ENCODE results near the gene TXNDC2. TPM values are rescaled to one million over a fixed set of nuclear protein-coding genes. Genes with fewer than 3 reads are reported as not detected.
"Not testable (repeated sequence)": the region's sequence is repeated elsewhere in the genome, so short reads cannot be mapped to it uniquely, and the experiment has no call there.

The TXNDC2 gene
- polyA plus RNA-seq, 12 donors, result 0.08 to 0.23 (median 0.10) TPM; not detected in 6

DNA sequence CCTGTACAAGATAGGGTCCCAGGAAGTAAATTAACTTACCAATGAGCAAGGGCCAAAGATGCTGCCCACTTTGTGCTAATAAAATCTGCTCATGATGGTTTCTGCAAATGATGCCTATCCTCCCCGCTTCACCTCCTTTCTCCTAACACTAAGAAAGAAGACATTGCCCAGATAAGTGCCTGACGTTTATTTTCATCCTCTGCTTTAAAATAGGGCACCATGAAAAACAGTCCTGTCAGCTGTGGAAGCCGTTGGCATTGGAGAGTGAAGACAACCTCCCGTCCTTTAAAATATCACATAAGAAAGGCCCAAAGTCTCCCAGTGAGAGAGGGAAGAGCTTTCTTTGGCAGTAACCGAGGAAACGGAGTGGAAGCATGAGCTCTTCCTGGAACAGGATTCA, 1.7 kb upstream of the TXNDC2 start:
- no peak for DNase-seq

DNA sequence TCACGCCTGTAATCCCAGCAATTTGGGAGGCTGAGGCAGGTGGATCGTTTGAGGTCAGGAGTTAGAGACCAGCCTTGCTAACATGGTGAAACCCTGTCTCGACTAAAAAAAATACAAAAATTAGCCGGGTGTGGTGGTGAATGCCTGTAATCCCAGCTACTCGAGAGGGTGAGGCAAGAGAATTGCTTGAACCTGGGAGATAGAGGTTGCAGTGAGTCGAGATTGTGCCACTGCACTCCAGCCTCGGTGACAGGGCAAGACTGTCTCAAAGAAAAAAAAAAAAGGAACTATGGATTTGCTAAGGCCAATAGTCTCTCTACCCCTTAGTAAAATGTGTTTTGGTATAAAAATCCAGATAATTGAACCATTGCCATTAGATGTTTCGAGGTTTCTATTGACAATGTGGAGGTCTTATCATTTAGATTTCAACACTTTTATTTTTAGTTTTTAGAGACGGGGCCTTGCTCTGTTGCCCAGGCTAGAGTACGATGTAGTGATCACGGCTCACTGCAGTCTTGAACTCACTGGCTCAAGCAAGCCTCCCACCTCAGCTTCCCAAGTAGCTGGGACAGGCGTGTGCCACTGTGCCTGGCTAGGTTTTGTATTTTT, 1.1 kb upstream of the TXNDC2 start:
- no peak for DNase-seq

DNA sequence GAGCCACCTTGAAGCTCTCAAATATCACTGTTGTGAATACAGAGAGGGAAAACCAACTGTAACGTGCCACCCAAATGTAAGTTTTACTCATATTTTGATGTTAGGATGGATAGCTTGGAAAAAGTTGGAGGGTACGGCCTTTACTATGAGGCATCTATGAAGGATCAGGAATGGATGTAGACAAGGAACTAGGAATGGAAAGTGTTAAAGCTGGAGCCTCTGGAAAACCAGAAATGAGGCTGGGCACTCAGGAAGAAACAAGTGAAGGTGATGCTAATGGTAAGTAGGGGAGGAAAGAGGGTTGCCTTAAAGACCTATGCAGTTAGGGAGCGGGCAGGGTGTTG, 204 bp downstream of the TXNDC2 start:
- no peak for DNase-seq

DNA sequence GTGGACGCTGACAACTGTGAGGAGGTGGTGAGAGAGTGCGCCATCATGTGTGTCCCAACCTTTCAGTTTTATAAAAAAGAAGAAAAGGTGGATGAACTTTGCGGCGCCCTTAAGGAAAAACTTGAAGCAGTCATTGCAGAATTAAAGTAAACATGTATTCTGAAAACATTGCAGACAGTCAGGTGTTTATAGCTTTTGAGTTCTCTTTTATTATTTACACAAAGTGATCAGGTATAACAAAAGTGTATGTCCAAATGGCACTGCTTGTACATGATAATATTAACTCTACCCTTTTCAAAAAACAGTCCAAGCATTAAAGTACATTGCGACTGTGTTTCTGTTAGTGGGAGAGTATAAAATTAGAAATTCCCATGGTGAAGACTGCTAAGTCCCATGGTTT, 2.2 kb downstream of the TXNDC2 start:
- DNase-seq, result no peak

DNA sequence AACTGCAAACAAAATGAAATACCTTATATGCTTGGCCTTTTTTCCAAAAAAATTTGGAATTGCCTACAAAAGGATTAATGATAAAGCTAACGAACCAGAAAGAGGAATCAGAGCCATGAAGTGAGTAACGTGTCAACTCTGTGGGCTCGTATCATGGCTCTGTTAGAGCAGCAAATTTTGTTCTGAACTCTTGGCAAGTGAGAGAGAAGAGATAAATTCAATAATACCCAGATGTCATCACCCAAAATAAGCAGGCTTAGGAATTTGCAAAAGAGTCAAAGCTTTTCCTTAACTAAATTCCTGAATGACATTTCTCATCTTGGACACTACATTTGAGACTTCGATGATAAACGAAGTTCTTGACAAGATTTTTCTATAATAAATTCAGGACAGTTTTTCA, 4.4 kb downstream of the TXNDC2 start:
- no peak for DNase-seq

DNA sequence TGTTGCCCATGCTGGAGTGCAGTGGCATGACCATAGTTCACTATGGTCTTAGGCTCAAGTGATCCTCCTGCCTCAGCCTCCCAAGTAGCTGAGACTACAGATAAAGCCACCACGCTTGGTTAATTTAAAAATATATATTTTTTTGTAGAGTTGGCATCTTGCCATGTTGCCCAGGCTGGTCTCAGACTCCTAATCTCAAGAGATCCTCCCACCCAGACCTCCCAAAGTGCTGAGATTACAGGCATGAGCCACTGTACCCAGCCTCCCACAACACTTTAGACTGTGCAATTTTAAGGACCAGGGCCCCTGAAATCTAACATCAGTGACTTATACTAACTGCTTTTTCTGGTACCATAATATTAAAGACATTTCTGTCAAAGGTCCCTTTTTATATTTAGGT, 5.2 kb downstream of the TXNDC2 start:
- DNase-seq, result no peak

DNA sequence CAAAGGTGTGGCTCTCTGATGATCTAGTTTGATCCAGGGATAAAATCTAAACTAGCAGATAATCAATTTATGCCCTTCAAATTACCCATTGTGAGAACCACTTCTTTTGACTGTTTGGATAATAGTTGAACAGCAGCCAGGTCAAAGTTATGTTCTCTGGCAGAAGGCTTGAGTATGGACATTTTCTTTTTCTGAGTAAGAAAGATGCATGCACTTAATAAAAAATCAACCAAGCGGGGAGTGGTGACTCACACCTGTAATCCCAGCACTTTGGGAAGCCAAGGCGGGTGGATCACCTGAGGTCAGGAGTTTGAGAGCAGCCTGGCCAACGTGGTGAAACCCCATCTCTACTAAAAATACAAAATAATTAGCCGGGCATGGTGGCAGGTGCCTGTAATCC, 5.7 kb downstream of the TXNDC2 start:
- not testable (repeated sequence) for DNase-seq

DNA sequence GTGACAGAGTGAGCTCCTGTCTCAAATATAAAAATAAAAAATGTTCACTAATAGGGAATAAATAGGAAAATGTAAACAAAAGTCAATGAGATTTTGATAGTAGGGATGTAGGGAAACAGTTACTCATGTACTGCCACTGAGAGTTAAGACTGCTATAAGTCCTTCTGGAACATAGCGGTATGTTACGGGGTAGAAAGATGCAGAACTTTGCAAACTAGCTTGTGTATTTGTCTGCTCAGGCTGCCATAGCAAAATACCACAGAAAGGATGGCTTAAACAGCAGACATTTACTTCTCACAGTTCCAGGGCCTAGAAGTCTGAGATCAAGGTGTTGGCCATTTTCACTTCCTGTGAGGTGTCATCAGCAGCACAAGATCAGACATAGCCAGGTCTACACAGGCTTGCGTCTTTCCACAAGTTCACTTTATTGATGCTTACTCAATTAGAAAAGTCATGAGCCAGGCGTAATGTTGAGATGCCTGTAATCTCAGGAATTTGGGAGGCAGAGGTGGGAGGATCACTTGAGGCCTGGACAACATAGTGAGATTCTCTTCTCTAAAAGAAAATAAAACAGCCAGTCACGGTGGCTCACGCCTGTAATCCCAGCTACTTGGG, 8.8 kb downstream of the TXNDC2 start:
- no peak for DNase-seq

DNA sequence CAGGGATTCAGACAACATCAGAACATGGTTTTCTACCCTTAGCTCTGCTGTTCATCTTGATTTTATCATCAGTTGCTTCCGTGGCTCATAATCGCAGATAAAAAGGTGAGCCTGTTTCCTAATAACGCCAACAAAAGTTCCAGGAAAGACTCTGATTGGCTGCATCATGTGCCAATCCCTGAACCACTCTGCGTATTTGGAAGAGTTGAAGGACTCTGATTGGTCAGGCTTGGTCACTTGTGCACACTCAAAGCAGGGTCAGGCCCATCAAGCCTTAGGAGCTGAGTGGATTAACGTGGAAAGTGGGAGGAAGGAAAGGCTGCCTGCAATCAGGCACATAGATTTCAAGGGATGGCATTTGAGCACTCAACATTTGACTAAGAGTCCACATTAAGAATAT, 11.4 kb downstream of the TXNDC2 start:
- DNase-seq, result no peak

DNA sequence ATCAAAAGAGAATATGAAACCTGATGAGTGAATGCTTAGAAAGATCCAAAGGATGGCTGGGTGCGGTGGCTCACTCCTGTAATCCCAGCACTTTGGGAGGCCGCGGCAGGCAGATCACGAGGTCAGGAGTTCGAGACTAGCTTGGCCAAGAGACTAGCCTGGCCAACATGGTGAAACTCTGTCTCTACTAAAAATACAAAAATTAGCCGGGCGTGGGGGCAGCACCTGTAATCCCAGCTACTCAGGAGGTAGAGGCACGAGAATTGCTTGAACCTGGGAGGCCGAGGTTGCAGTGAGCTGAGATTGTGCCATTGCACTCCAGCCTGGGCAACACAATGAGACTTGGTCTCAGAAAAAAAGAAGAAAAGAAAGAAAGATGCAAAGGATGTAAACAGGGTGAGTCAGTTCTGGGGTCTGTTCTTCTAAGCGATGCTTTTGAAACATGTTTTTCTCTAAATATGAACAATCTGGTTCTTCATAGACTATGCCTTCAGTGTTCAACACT, 12.1 kb downstream of the TXNDC2 start:
- DNase-seq, result not testable (repeated sequence)

DNA sequence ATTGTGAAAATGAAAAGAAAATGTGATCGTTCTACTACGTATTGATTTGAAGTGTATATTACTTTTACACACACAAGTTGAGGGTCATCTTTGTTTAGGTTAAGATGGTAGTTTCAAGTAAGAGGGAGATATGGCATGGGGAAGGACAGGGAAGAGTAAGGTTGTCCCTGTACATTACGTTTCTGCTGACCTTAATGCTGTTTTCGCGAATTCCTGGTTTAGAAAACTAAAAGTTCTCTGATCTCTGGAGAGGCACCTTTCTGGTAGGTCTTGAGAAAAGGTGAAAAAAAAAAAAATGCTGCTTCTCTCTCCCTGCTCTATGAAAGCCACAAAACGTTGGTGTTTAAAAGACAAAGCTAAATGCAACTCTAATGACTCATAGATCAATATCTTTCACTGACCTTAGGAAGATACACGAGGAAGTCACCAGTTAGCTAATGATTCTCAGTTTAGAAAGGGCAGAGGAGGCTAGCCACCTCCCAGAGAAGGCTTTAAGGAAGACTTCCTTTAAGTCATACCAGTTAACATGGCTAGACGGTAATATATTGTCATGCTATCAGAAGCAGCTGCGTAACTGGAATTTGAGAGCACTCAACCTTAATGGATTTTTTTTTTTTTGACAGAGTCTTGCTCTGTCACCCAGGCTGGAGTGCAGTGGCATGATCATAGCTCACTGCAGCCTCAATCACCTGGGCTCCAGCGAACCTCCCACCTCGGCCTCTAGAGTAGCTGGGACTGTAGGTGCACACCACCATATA, 13.2 kb downstream of the TXNDC2 start:
- no peak for DNase-seq

DNA sequence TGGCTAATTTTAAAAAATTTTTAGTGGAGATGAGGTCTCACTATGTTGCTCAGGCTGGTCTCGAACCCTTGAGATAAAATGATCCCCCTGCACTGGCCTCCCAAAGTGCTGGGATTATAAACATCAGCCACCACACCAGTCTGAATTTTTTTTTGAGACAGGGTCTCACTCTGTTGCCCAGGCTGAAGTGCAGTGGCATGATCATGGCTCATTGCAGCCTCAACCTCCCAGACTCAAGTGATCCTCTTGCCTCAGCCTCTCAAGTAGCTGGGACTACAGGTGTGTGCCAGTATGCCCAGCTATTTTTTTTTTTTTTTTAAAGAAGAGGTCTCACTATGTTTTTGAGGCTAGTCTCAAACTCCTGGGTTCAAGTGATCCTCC, 13.8 kb downstream of the TXNDC2 start:
- not testable (repeated sequence) for DNase-seq

DNA sequence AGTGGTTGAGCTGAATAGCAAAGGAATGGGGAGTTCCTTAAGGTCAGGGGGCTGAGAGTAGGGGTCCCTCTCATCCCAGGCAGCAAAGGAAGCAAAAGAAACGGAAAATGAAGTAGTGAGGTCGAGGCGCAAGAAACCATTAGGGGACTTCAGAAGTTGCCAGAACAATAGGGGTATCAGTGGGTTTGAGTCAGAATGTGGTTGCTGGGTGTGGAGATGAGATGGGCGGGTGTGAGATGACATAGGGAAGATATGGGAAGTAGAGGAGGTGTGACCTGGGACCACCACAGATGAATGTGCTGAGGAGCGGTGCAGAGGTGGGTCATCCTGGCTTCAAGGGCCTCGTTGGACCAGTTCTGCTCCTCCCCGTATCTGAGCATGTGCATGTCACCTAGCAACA, 14.9 kb downstream of the TXNDC2 start:
- DNase-seq, result no peak

DNA sequence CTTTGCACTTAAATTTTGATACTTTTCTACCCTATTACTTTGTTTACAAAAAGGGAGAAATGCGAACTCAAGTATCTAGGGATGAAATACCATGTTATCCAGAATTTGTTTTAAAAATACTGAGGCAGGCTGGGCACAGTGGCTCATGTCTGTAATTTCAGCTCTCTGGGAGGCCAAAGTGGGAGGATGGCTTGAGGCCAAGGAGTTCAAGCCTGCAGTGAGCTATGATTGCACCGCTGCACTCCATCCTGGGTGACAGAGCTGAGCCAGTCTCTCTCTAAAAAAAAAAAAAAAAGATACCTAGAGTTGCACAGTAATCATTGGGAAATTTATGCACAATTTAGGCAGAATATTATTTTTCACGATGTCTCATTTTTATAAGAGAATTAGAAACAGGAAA, 15.6 kb downstream of the TXNDC2 start:
- no peak for DNase-seq

DNA sequence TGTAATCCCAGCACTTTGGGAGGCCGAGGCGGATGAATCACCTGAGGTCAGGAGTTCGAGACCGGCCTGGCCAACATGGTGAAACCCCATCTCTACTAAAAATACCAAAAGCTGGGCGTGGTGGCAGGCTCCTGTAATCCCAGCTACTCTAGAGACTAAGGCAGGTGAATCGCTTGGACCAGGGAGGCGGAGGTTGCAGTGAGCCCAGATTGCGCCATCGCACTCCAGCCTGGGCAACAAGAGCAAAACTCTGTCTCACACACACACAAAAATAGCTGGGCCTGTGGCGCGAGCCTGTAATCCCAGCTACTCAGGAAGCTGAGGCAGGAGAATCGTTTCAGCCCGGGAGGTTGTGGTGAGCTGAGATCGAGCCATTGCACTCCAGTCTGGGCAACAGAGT, 16.5 kb downstream of the TXNDC2 start:
- not testable (repeated sequence) for DNase-seq

DNA sequence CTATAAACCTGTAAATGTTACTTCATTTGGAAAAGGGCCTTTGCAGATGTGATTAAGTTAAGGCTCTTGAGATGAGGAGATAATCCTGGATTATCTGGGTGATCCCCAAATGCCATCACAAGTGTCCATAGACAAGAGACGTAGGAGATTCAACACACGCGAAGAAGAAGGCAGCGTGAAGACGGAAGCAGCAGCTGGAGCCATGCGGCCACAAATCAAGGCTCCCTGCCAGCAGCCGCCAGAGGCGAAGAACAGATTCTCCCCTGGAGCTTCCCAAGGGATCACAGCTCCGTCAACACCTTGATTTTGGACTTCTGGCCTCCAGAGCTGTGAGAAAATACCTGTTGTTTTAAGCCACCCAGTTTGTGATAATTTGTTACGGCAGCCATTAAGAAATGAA, 17.1 kb downstream of the TXNDC2 start:
- no peak for DNase-seq

DNA sequence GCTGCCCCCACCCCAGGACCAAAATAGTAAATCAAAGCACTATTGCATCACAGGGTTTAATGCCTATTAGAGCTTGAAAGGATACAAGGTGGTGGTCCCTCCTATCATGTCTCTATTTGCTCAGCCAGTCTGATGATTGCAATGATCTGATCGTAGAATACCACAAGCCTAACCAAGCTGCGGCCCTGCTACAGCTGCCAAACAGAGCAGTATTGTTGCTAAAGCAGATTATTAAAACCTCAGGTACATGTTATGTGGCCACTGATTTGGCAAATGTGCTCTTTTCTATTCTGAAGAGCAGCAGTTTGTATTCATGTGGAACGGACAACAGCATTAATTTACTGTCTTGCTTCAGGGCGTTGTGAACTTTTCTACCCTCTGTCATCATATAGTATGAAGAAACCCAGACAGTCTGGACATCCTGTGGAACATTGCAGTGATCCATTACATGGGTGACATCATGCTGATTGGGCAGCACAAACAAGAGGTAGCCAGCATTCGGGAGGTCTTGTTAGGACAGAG, 19.7 kb downstream of the TXNDC2 start:
- no peak for DNase-seq

DNA sequence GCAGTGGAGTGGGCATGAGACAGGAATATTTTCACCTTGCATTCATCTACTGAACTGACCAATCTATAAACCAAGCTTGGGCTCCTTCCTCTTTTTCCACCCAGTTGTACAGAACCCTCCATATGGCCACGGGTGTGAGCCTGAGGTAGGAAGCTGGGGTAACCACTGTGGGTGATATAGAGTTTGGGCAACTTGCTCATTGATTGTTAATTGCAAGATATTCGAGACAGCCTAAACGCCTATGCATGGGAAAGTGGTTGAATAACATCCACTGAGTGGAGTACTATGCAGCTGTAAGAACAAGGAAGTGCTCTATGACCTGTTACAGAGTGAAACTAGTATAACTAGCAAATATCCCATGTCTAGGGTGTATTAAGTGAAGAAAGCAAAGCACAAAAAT, 20.7 kb downstream of the TXNDC2 start:
- DNase-seq, result no peak

DNA sequence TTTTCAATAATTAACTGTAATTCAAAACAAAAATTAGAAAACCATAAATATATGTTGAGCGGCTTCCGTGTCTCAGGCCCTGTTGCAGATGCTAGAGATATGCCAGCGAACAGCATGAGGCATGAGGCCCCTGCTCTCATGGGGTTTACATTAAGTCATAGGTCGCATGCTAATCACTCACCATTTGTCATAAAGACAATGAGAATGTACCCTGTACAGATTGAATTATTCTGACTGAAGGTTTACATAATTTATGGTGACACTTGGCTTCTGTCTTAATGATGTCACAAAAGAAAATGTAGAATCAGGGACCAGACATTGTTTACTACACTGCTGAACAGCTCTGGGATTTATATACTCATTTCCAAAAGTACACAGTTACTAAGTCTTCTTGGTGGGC, 22.1 kb downstream of the TXNDC2 start:
- no peak for DNase-seq

DNA sequence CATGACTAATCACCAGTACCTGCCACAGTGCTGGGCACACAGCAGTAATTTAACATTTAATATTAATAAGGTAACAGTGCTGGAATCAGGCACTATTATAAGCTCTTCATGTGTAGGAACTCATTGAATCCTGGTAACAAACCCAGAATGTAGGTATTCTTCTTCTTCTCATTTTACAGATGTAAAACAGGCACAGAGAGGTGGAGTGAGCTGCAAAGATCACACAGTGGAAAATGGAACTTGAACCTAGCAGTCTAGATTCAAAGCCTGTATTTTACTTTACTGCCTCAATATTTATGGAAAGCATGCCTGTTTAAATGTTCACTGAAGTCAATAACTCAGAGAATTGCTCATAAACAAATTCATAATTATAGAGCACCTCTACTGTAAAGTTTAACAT, 24.3 kb downstream of the TXNDC2 start:
- DNase-seq, result no peak

DNA sequence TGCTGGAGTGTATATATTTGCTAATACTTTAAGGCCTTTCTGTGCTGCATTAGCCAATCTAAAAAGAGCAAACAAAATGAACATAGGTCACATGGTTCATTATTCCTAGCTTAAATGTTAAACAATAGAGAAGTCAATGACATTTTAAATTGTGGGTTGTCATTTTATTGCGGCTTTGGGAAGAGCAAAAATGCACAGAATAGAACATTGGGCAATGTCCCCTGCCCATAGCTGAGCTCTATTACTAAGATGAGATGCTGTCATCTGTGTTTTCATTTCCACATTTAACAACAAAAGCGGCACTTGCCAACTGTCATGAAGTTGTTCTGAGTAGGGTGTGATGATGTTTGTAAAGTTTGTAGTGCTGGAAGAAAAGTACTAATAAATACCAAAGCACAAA, 24.9 kb downstream of the TXNDC2 start:
- no peak for DNase-seq

DNA sequence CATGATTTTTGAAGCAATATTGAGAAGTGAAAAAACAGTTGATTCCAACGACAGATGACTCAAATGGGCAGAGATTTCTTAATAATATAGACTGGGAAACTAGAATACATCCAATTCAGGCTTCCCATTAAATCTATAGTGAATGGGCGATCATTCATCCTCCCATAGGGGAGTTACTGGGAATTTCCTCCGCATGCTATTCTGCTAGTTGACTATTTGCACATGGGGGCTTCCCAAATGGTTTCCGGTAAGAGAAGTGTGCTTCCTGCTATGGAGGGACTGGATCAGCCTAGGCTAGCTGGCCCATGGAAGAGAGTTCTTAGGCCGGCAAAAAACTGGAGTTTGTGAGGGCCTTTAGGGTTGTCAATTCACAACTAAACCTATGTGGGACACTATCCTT, 25.5 kb downstream of the TXNDC2 start:
- no peak for DNase-seq

DNA sequence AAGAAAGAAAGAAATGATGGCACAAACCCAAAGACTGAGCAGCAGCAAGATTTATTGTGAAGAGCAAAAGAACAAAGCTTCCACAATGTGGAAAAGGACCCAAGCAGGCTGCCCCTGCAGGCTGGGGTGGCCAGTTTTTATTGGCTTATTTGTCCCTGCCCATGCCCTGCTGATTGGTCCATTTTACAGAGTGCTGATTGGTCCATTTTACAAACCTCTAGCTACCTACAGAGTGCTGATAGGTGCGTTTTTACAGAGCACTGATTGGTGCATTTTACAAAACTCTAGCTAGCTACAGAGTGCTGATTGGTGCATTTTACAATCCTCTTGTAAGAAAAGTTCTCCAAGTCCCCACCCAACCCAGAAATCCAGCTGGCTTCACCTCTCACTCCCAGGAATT, 26.5 kb downstream of the TXNDC2 start:
- DNase-seq, result not testable (repeated sequence)
